ENCODE data around the gene CSK.

GRCh38 chr15:74817370-74817737, 35.5 kb downstream of the CSK start:
- TF ChIP-seq TAF1 (IDR thresholded peaks at IDR 0.05; ENCODE audit: borderline replicate concordance, insufficient read depth, low read length) (no peak), POLR2AphosphoS5 (IDR thresholded peaks at IDR 0.05; ENCODE audit: low read depth, low read length) (no peak), SIN3A (IDR thresholded peaks at IDR 0.05; ENCODE audit: borderline replicate concordance, insufficient read depth, low read length) (no peak), REST (IDR thresholded peaks at IDR 0.05; ENCODE audit: insufficient read depth in 1 of 2, low read depth in 2 of 2, low read length in 2 of 2) (no peak), FOXP2 (optimal IDR thresholded peaks at IDR 0.05; ENCODE audit: borderline replicate concordance, extremely low read depth, extremely low read length, insufficient read depth) (no peak)

All from PFSK-1 (cell line).